ENCODE results near the gene CASQ2. TPM values are rescaled to one million over a fixed set of nuclear protein-coding genes. Genes with fewer than 3 reads are reported as not detected.

CASQ2 gene
- total RNA-seq, 4 donors from 2014 or later: 1.1 to 3.9 (median 1.5) TPM

DNA sequence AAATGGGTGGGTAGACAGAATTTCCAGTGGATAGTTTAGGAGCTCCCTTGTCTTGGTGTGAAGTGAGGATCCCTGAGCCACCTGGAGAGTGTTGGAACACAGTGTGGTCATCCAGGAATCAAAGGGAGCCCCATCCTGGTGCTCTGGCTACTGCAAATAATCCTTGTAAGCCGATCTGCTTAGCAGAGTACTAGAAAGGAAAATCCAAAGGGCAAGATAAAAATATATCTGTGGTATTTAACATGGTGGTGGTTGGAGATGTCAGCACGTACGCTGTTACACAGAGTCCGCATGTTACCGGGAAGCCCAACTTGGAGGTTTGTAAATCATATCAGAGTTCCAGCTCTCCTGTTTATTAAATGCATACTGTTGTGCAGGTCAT lies 87.8 kb downstream of the CASQ2 start:
- Histone ChIP-seq H3K9me3 (no peaks in the 10 kb centered on the region), H3K27me3 (no peaks in the 10 kb centered on the region), H3K4me3 (replicated peaks in 1 of 3) (no peak overlapping the region), H3K27ac (no peak overlapping the region), H3K4me1 (peaks cover 25 to 29% of the 10 kb centered on the region in 2 donors), H3K36me3 (peaks cover 0 to 17% of the 10 kb centered on the region in 2 donors)
- intact Hi-C loops (cut with DNase I): no loop called here
- DNase-seq: no peak
- WGBS, 2 donors: 96 to 98% methylated on average over 5 of the region's 5 CpGs
- no peak for TF ChIP-seq POLR2A (IDR thresholded peaks at IDR 0.05)
- TF ChIP-seq, protein P1, sequence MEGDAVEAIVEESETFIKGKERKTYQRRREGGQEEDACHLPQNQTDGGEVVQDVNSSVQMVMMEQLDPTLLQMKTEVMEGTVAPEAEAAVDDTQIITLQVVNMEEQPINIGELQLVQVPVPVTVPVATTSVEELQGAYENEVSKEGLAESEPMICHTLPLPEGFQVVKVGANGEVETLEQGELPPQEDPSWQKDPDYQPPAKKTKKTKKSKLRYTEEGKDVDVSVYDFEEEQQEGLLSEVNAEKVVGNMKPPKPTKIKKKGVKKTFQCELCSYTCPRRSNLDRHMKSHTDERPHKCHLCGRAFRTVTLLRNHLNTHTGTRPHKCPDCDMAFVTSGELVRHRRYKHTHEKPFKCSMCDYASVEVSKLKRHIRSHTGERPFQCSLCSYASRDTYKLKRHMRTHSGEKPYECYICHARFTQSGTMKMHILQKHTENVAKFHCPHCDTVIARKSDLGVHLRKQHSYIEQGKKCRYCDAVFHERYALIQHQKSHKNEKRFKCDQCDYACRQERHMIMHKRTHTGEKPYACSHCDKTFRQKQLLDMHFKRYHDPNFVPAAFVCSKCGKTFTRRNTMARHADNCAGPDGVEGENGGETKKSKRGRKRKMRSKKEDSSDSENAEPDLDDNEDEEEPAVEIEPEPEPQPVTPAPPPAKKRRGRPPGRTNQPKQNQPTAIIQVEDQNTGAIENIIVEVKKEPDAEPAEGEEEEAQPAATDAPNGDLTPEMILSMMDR (IDR thresholded peaks at IDR 0.05): no peak

DNA sequence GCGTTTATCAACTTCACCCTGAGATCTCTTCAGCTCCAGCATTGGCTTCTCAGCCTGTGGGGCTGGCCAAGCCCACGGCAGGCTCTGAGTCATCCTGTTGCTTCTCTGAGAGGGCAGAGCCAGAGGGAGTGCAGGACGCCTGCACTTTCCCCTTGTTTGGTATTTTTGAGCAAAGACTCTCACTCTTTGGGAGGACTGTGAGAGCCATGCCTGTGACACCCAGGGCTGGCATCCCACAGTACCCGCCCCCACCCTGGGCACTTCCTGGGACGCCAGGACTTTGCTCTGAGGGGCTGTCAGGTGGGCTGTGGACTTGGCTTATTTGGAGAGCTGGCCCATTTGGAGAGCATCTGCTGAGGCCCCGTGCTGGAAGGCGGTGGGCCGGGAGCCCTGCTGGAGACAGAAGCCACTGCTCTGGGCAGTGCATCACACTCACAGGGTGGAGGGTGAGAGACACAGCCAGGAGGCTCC lies 89.3 kb downstream of the CASQ2 start:
- H3K4me3 ChIP-seq (replicated peaks in 1 of 3): no peak overlapping the region
- WGBS, 2 donors: 36 to 63% methylated on average over 4 to 8 of the region's 8 CpGs
- peaks cover 26 to 29% of the 10 kb centered on the region in 2 donors for H3K4me1 ChIP-seq
- peaks cover 0 to 6% of the 10 kb centered on the region in 2 donors for H3K36me3 ChIP-seq
- no peaks in the 10 kb centered on the region for H3K9me3 ChIP-seq
- peak; percentile 70 to 76 for DNase-seq
- intact Hi-C loops (cut with DNase I): no loop called here
- H3K27me3 ChIP-seq: no peaks in the 10 kb centered on the region
- TF ChIP-seq POLR2A (IDR thresholded peaks at IDR 0.05): no peak
- TF ChIP-seq, protein P1 (IDR thresholded peaks at IDR 0.05): no peak
- peak overlapping the region; percentile 26 to 65 (median 59) for H3K27ac ChIP-seq

DNA sequence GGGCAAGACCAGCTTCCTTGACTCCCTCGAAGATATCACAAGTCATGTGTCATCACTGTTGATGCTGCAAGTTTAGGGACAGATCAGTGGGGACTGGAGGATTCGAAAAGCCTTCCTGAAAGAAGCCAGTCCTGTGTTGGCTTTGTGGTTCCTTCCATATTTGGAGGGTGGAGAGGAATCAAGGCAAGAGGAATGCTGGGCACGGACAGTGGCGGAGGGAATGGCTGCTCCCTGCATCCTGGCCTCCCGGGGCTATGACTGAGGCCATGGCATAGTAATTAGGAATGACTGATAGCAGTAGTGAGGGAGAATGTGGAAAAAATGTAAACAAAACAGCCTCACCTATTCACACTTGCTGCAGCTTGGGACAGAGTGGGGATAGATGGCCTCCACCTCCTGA lies 90.4 kb downstream of the CASQ2 start:
- DNase-seq: no peak
- no peaks in the 10 kb centered on the region for H3K27me3 ChIP-seq
- H3K9me3 ChIP-seq: no peaks in the 10 kb centered on the region
- H3K4me3 ChIP-seq (replicated peaks in 1 of 3): no peak overlapping the region
- intact Hi-C loops (cut with DNase I): no loop called here
- 78 to 81% methylated on average over 5 of the region's 5 CpGs for WGBS, 2 donors
- H3K4me1 ChIP-seq: peaks cover 32% of the 10 kb centered on the region in 2 donors
- TF ChIP-seq, protein P1 (IDR thresholded peaks at IDR 0.05): no peak
- no peak for TF ChIP-seq POLR2A (IDR thresholded peaks at IDR 0.05)
- peak overlapping the region; percentile 5 to 27 (median 8) for H3K27ac ChIP-seq
- H3K36me3 ChIP-seq: peaks cover 0 to 6% of the 10 kb centered on the region in 2 donors

DNA sequence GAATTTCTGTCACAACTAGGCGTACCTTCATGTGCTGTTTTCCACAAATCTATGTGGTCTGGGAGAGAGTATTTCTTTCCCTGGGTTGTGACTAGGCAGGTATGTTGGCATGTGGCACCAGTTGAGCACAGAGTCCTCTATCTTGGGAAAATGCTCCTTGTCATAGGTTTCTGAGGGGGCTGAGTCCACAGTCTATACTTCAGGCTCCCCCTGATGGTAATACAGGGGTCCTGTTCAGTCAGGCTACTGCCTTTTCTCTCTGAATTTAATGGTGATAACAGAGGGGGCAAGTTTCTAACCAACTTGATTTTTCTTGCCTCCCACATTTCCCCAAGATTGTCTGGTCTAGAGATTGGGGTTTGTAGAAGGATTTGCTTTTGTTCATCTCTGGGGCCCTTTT lies 90.9 kb downstream of the CASQ2 start:
- H3K27me3 ChIP-seq: no peaks in the 10 kb centered on the region
- intact Hi-C loops (cut with DNase I): no loop called here
- H3K27ac ChIP-seq: peak overlapping the region in 2 of 3 donors; percentile 0 to 4
- H3K36me3 ChIP-seq: peaks cover 0 to 4% of the 10 kb centered on the region in 2 donors
- TF ChIP-seq, protein P1 (IDR thresholded peaks at IDR 0.05): no peak
- no peak for TF ChIP-seq POLR2A (IDR thresholded peaks at IDR 0.05)
- DNase-seq: no peak
- WGBS, 2 donors: 93 to 94% methylated on average over 1 of the region's 1 CpG
- H3K4me3 ChIP-seq (replicated peaks in 1 of 3): no peak overlapping the region
- H3K4me1 ChIP-seq: peaks cover 32% of the 10 kb centered on the region in 2 donors
- no peaks in the 10 kb centered on the region for H3K9me3 ChIP-seq

DNA sequence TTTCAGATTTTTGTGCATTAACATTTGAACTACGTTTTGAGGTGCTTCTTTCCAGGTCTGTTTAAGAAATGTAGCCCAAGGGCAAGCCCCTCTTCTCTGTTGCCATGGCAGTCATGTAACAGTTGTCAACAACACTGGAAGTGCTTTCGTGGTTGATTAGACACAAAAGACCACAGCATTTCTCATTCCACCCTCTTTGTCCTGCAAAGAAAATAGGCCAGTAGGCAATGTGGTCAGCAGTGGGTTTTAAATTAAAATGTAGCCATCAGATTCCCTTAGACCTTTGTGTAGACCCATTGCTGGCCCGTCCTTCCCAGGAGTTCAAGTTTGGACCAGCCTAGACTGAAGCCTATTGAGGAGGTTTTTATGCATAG lies 91.3 kb downstream of the CASQ2 start:
- 39 to 43% methylated on average over 3 of the region's 3 CpGs for WGBS, 2 donors
- Histone ChIP-seq H3K4me3 (replicated peaks in 1 of 3) (no peak overlapping the region), H3K36me3 (peaks cover 0 to under 1% of the 10 kb centered on the region in 2 donors), H3K4me1 (peaks cover 32% of the 10 kb centered on the region in 2 donors), H3K27me3 (no peaks in the 10 kb centered on the region), H3K27ac (peak overlapping the region in 2 of 3 donors; percentile 4 to 34), H3K9me3 (no peaks in the 10 kb centered on the region)
- DNase-seq: peak; percentile 36 to 53
- intact Hi-C loops (cut with DNase I): no loop called here
- no peak for TF ChIP-seq POLR2A (IDR thresholded peaks at IDR 0.05)
